HEK293 (cell line): Measurements from ENCODE around the gene CSPG4.

Experiments
- CTCF ChIA-PET: fragments of 350-600 bp; formaldehyde crosslinking; extraction: SDS; loops from one replicate; lab custom pipeline; 2021; ENCODE audit warnings: antibody characterized with exemption; lab: Yijun Ruan, JAX
- POLR2A ChIA-PET: fragments of 300-600 bp; formaldehyde crosslinking; extraction: SDS; loops from one replicate; lab custom pipeline; 2020; ENCODE audit warnings: antibody characterized with exemption, inconsistent platforms; lab: Yijun Ruan, JAX
- H3K27ac ChIP-seq: fragments of 200-500 bp; sonication (Bioruptor generic); 2 replicates; pipeline ENCODE4 v1.5.1; 2014; ENCODE audit warnings: low read depth, low read length, control low read depth, inconsistent platforms; ENCODE audit errors: extremely low read depth
- H3K36me3 ChIP-seq, 2 experiments: fragments of 200-500 bp in 1 of 2; sonication (Bioruptor generic) in 1 of 2; 1 replicate in 1 of 2; 2 replicates in 1 of 2; pipeline ENCODE4 v1.5.1; 2014 to 2017; ENCODE audit warnings: inconsistent platforms in 2 of 2, low read length in 2 of 2; ENCODE audit not compliant: control insufficient read depth in 2 of 2, insufficient read depth in 1 of 2
- H3K4me1 ChIP-seq: fragments of 200-500 bp; sonication (Bioruptor generic); 2 replicates; pipeline ENCODE4 v1.5.1; 2014; ENCODE audit warnings: mild to moderate bottlenecking, low read length, inconsistent platforms; ENCODE audit not compliant: control insufficient read depth, insufficient read depth
- H3K4me3 ChIP-seq: 2 replicates; pipeline ENCODE4 v1.5.1; 2011; ENCODE audit warnings: low read depth, mild to moderate bottlenecking, control low read depth, low read length, moderate library complexity
- H3K9me3 ChIP-seq: fragments of 200-500 bp; sonication (Bioruptor generic); 2 replicates; pipeline ENCODE4 v1.5.1; 2014; ENCODE audit warnings: low read depth, low read length, inconsistent platforms; ENCODE audit not compliant: control insufficient read depth, insufficient read depth
- MEIS1 ChIP-seq: sonication (generic); formaldehyde crosslinking; IDR thresholded peaks from 2 replicates; pipeline ENCODE4 v1.8.1; 2022; ENCODE audit warnings: missing genetic modification reagents, mild to moderate bottlenecking, borderline replicate concordance
- SALL2 ChIP-seq: fragments of 450-650 bp; formaldehyde crosslinking; IDR thresholded peaks from 2 replicates; pipeline ENCODE4 v1.5.0; 2017; ENCODE audit warnings: missing biosample characterization, mild to moderate bottlenecking, missing genetic modification characterization, borderline replicate concordance
- SP2 ChIP-seq: fragments of 450-650 bp; formaldehyde crosslinking; IDR thresholded peaks from 2 replicates; pipeline ENCODE4 v1.5.1; 2016; ENCODE audit warnings: missing biosample characterization, missing genetic modification characterization
- ZNF112 ChIP-seq: fragments of 450-650 bp; formaldehyde crosslinking; IDR thresholded peaks from 2 replicates; pipeline ENCODE4 v1.5.0; 2017; ENCODE audit warnings: missing biosample characterization, missing genetic modification characterization
- ZNF146 ChIP-seq: fragments of 450-650 bp; formaldehyde crosslinking; IDR thresholded peaks from 2 replicates; pipeline ENCODE4 v1.5.1; 2016; ENCODE audit warnings: missing biosample characterization, missing genetic modification characterization
- ZNF16 ChIP-seq: fragments of 450-650 bp; formaldehyde crosslinking; IDR thresholded peaks from 2 replicates; pipeline ENCODE4 v1.5.1; 2016; ENCODE audit warnings: low read depth, missing biosample characterization, missing genetic modification characterization
- ZNF366 ChIP-seq: fragments of 450-650 bp; formaldehyde crosslinking; conservative IDR thresholded peaks from 2 replicates; pipeline ENCODE4 v1.5.1; 2016; ENCODE audit warnings: missing biosample characterization, missing genetic modification characterization
- ZNF37A ChIP-seq: fragments of 450-650 bp; IDR thresholded peaks from 2 replicates; pipeline ENCODE4 v1.5.1; 2018; ENCODE audit warnings: missing biosample characterization, missing genetic modification characterization
- ZNF548 ChIP-seq: fragments of 450-650 bp; formaldehyde crosslinking; IDR thresholded peaks from 2 replicates; pipeline ENCODE4 v1.5.1; 2016; ENCODE audit warnings: missing biosample characterization, missing genetic modification characterization
- TF ChIP-seq, protein P1 (sequence below): fragments of 450-650 bp; formaldehyde crosslinking; IDR thresholded peaks from 2 replicates; pipeline ENCODE4 v1.5.1; 2016; ENCODE audit warnings: missing biosample characterization, missing genetic modification characterization
- TF ChIP-seq, protein P2 (sequence below): fragments of 450-650 bp; formaldehyde crosslinking; IDR thresholded peaks from 2 replicates; pipeline ENCODE4 v1.5.1; 2016; ENCODE audit warnings: missing biosample characterization, missing genetic modification characterization
- TF ChIP-seq, protein P3 (sequence below): fragments of 450-650 bp; formaldehyde crosslinking; IDR thresholded peaks from 2 replicates; pipeline ENCODE4 v1.5.1; 2016; ENCODE audit warnings: missing biosample characterization, missing genetic modification characterization
- TF ChIP-seq, protein P4 (sequence below): fragments of 450-650 bp; formaldehyde crosslinking; IDR thresholded peaks from 2 replicates; pipeline ENCODE4 v1.5.1; 2017; ENCODE audit warnings: missing biosample characterization, missing genetic modification characterization

The CSPG4 gene

DNA sequence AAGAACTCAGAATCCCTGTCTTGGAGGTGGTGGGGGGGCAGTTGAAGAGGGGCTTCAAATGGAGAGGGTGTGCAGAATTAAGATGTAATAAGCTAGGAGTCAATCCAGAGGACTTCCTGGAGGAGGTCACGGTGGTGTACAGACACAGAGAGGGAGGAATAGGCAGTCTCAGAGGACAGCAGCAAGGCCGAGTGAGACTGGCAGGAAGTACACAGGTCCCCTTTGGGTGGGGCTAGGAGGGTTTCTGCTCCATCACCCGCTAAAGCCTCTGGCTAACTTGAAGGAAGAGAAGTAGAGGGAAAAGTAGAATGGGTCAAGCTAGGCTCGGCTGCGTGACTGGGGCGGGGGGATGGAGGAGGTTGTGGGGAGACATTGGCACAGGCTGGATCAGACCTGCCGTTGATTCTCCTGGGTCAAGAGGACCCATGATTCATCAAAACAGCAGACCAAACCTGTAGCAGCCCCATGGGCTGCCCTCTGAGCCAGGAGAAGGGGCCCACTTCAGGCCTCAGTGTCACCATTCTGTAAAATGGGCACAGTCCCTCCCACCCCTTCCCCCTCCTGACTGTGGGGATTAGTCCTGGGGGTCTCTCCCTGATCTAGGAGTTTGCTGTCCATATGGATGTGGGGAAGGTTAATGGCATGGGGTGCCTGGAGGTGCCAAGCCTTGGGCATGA is 16.9 kb downstream of the CSPG4 start:
- ChIA-PET CTCF (interaction anchor here (1.1 to 1.2 kb wide), 2 partner anchors 31 to 106 kb away, joined by 3 to 4 read pairs; no protein-coding TSS in a partner anchor), POLR2A (no interaction called here)
- Histone ChIP-seq H3K4me3 (no peak overlapping the region), H3K9me3 (no peaks in the 10 kb centered on the region), H3K36me3 (no peaks in the 10 kb centered on the region), H3K4me1 (peaks cover 4% of the 10 kb centered on the region), H3K27ac (no peak overlapping the region)
- TF ChIP-seq SP2 (0 out of 2 replicates have a peak, but pooled peaks have one; percentile 6), ZNF16 (tag by site-specific recombination) (no peak), ZNF37A (tag by site-specific recombination) (no peak)
- TF ChIP-seq, protein P1, sequence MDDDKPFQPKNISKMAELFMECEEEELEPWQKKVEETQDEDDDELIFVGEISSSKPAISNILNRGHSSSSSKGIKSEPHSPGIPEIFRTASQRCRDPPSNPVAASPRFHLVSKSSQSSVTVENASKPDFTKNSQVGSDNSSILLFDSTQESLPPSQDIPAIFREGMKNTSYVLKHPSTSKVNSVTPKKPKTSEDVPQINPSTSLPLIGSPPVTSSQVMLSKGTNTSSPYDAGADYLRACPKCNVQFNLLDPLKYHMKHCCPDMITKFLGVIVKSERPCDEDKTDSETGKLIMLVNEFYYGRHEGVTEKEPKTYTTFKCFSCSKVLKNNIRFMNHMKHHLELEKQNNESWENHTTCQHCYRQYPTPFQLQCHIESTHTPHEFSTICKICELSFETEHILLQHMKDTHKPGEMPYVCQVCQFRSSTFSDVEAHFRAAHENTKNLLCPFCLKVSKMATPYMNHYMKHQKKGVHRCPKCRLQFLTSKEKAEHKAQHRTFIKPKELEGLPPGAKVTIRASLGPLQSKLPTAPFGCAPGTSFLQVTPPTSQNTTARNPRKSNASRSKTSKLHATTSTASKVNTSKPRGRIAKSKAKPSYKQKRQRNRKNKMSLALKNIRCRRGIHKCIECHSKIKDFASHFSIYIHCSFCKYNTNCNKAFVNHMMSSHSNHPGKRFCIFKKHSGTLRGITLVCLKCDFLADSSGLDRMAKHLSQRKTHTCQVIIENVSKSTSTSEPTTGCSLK: no peak
- TF ChIP-seq, protein P2, sequence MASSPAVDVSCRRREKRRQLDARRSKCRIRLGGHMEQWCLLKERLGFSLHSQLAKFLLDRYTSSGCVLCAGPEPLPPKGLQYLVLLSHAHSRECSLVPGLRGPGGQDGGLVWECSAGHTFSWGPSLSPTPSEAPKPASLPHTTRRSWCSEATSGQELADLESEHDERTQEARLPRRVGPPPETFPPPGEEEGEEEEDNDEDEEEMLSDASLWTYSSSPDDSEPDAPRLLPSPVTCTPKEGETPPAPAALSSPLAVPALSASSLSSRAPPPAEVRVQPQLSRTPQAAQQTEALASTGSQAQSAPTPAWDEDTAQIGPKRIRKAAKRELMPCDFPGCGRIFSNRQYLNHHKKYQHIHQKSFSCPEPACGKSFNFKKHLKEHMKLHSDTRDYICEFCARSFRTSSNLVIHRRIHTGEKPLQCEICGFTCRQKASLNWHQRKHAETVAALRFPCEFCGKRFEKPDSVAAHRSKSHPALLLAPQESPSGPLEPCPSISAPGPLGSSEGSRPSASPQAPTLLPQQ (tag by site-specific recombination): peak; percentile 52; the same call in 1 of the 2 replicates

DNA sequence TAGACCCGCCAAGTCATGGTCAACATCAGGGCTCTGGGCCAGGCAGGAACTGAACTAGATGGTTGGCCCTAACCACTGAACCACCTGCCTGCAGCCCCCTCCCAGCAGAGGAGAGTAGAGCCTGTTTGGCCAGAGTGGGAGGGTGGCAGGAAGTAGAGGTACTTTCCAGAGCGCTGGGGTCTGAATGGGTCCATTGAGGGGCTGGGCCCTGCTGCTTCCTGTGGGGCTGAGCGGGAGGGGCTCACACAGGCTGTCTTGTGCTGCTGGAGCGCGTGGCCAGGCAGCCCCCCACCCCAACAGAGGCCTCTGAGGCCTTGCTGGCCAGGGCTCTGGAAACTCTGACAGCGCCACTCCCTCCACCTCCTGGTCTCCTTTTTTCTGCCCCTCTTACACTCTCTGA is 17.4 kb downstream of the CSPG4 start:
- Histone ChIP-seq H3K36me3 (no peaks in the 10 kb centered on the region), H3K4me1 (peaks cover 4% of the 10 kb centered on the region), H3K9me3 (no peaks in the 10 kb centered on the region), H3K4me3 (no peak overlapping the region), H3K27ac (no peak overlapping the region)
- POLR2A ChIA-PET: interaction anchor here (0.5 to 1.2 kb wide), 4 partner anchors 9 to 240 kb away, joined by 3 to 4 read pairs (median 3); partner anchors contain the start of gene IMP3
- CTCF ChIA-PET: interaction anchor here (0.6 to 1.4 kb wide), 8 partner anchors 9 to 287 kb away, joined by 3 to 10 read pairs (median 4); no protein-coding TSS in a partner anchor
- TF ChIP-seq, protein P3, sequence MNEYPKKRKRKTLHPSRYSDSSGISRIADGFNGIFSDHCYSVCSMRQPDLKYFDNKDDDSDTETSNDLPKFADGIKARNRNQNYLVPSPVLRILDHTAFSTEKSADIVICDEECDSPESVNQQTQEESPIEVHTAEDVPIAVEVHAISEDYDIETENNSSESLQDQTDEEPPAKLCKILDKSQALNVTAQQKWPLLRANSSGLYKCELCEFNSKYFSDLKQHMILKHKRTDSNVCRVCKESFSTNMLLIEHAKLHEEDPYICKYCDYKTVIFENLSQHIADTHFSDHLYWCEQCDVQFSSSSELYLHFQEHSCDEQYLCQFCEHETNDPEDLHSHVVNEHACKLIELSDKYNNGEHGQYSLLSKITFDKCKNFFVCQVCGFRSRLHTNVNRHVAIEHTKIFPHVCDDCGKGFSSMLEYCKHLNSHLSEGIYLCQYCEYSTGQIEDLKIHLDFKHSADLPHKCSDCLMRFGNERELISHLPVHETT (tag by site-specific recombination): no peak
- TF ChIP-seq ZNF366: no peak
- no peak for TF ChIP-seq ZNF112
- TF ChIP-seq ZNF146: no peak
- TF ChIP-seq, protein P4, sequence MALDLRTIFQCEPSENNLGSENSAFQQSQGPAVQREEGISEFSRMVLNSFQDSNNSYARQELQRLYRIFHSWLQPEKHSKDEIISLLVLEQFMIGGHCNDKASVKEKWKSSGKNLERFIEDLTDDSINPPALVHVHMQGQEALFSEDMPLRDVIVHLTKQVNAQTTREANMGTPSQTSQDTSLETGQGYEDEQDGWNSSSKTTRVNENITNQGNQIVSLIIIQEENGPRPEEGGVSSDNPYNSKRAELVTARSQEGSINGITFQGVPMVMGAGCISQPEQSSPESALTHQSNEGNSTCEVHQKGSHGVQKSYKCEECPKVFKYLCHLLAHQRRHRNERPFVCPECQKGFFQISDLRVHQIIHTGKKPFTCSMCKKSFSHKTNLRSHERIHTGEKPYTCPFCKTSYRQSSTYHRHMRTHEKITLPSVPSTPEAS: no peak
- no peak for TF ChIP-seq SALL2 (tag by site-specific recombination)
- no peak for TF ChIP-seq ZNF548 (tag by site-specific recombination)
- no peak for TF ChIP-seq MEIS1 (CRISPR knock-in tag)
